ENCODE data around the gene LASP1. TPM values are rescaled to one million over a fixed set of nuclear protein-coding genes. Genes with fewer than 3 reads are reported as not detected.

LASP1 gene
- total RNA-seq, 4 donors from 2014 or later, result 117 to 553 (median 307) TPM

DNA sequence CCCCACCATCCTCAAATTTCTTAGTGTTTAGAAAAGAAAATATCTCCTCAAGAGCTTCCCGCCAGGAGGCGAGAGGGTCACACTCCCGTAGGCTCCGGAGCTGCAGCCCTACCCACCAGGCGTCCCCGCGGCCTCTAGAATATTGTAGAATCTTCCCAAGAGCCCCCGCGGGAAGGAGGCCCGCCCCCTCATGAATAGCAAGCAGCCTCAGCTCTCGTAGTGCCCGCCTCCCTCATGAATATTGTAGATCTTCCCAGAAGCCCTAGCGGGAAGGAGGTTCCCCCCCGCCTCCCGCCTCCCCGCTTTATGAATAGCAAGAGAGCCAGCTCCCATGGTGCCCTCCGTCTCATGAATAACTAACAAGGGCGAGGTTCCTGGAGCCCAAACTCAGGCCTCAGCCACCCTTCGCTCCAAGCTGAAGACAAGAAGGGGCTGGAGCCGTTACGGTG is 97.5 kb downstream of the LASP1 start, which contains the start of gene FBXO47:
Gene FBXO47 (minus strand): TSS at position 114 of the 449 bp plus-strand sequence. CDS start 4,378 bp downstream, outside the sequence.
- peak; percentile 86 for DNase-seq
- Histone ChIP-seq H3K4me3 (peak within 1 kb of the TSS in 3 of 4 donors; percentile 8 to 39 (median 22)), H3K9me3 (no peaks in the 10 kb centered on the region), H3K27me3 (no peaks in the 10 kb centered on the region), H3K36me3 (no peaks in the 10 kb centered on the region), H3K27ac (peak within 1 kb of the TSS; percentile 56 to 71 (median 68)), H3K4me1 (peaks cover 0 to 12% (median 3%) of the 10 kb centered on the region in 4 donors)
- in situ Hi-C loops (cut with MboI; ENCODE audit: low pct_ligation_motif_present in 1 of 4, low pct_unique_long_range_greater_than_20kb in 1 of 4, low sequenced_read_pairs in 3 of 4) (no loop called here), intact Hi-C loops (cut with DNase I; ENCODE audit: low total_unique reads) (no loop called here)
- TF ChIP-seq POLR2AphosphoS5 (IDR thresholded peaks at IDR 0.05) (peak in 2 of 3 donors; percentile 31), POLR2A (IDR thresholded peaks at IDR 0.05) (peak; percentile 21), EP300 (IDR thresholded peaks at IDR 0.05; ENCODE audit: low read depth) (no peak)
- TF ChIP-seq, protein P1, sequence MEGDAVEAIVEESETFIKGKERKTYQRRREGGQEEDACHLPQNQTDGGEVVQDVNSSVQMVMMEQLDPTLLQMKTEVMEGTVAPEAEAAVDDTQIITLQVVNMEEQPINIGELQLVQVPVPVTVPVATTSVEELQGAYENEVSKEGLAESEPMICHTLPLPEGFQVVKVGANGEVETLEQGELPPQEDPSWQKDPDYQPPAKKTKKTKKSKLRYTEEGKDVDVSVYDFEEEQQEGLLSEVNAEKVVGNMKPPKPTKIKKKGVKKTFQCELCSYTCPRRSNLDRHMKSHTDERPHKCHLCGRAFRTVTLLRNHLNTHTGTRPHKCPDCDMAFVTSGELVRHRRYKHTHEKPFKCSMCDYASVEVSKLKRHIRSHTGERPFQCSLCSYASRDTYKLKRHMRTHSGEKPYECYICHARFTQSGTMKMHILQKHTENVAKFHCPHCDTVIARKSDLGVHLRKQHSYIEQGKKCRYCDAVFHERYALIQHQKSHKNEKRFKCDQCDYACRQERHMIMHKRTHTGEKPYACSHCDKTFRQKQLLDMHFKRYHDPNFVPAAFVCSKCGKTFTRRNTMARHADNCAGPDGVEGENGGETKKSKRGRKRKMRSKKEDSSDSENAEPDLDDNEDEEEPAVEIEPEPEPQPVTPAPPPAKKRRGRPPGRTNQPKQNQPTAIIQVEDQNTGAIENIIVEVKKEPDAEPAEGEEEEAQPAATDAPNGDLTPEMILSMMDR (IDR thresholded peaks at IDR 0.05), result peak in 2 of 5 experiments; percentile 25 to 32
- 31% methylated on average over 21 of the region's 21 CpGs; no CpG with 5 or more reads in 1 of the 2 donors for WGBS, 2 donors (ENCODE audit: low coverage in 1 of 2)

DNA sequence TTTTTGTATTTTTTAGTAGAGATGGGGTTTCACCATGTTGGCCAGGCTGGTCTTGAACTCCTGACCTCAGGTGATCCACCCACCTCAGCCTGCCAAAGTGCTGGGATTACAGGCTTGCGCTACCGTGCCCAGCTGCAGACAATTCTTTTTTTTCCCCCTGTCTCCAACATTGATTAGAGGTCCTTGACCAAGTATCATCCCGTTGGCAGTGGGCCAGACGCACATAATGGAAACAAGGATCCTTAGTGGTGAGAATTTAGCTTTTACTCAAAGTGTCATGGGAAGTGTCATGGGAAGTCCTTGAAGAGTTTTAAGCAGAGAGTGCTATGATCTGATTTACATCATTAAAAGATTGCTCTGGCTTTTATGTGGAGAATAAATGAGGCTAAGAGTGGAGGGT is 99.4 kb downstream of the LASP1 start:
- in situ Hi-C loops (cut with MboI; ENCODE audit: low pct_ligation_motif_present in 1 of 4, low pct_unique_long_range_greater_than_20kb in 1 of 4, low sequenced_read_pairs in 3 of 4) (no loop called here), intact Hi-C loops (cut with DNase I; ENCODE audit: low total_unique reads) (no loop called here)
- H3K9me3 ChIP-seq, result no peaks in the 10 kb centered on the region
- H3K36me3 ChIP-seq, result no peaks in the 10 kb centered on the region
- H3K27me3 ChIP-seq, result no peaks in the 10 kb centered on the region
- TF ChIP-seq POLR2AphosphoS5 (IDR thresholded peaks at IDR 0.05) (no peak), POLR2A (IDR thresholded peaks at IDR 0.05) (no peak), EP300 (IDR thresholded peaks at IDR 0.05; ENCODE audit: low read depth) (no peak)
- TF ChIP-seq, protein P1 (IDR thresholded peaks at IDR 0.05), result no peak
- H3K4me3 ChIP-seq, result no peak overlapping the region
- DNase-seq, result no peak
- WGBS, 2 donors (ENCODE audit: low coverage in 1 of 2), result 50 to 76% methylated on average over 1 to 4 of the region's 4 CpGs
- H3K27ac ChIP-seq, result no peak overlapping the region
- H3K4me1 ChIP-seq, result peaks cover 0 to 12% (median 3%) of the 10 kb centered on the region in 4 donors

DNA sequence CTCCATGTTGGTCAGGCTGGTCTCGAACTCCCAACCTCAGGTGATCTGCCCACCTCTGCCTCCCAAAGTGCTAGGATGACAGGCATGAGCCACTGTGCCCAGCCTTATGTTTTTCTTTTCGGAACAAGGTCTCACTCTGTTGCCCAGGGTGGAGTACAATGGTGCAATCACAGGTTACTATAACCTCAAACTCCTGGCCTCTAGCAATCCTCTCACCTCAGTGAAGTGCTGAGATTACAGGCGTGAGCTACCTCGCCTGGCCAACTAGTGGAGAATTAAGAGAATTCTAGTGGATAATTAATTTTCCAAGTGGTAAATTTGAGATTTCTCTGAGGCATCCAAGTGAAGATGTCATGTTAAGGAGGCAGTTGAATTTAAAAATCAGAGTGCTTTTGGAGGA is 100.3 kb downstream of the LASP1 start:
- DNase-seq, result no peak
- no peak overlapping the region for H3K4me3 ChIP-seq
- no peaks in the 10 kb centered on the region for H3K36me3 ChIP-seq
- no peak overlapping the region for H3K27ac ChIP-seq
- no peaks in the 10 kb centered on the region for H3K27me3 ChIP-seq
- H3K9me3 ChIP-seq, result no peaks in the 10 kb centered on the region
- peaks cover 0 to 12% (median 3%) of the 10 kb centered on the region in 4 donors for H3K4me1 ChIP-seq
- intact Hi-C loops (cut with DNase I; ENCODE audit: low total_unique reads) (no loop called here), in situ Hi-C loops (cut with MboI; ENCODE audit: low pct_ligation_motif_present in 1 of 4, low pct_unique_long_range_greater_than_20kb in 1 of 4, low sequenced_read_pairs in 3 of 4) (no loop called here)
- TF ChIP-seq POLR2A (IDR thresholded peaks at IDR 0.05) (no peak), EP300 (IDR thresholded peaks at IDR 0.05; ENCODE audit: low read depth) (no peak), POLR2AphosphoS5 (IDR thresholded peaks at IDR 0.05) (no peak)
- TF ChIP-seq, protein P1 (IDR thresholded peaks at IDR 0.05), result no peak
- WGBS, 2 donors (ENCODE audit: low coverage in 1 of 2), result 72 to 83% methylated on average over 1 to 4 of the region's 4 CpGs

DNA sequence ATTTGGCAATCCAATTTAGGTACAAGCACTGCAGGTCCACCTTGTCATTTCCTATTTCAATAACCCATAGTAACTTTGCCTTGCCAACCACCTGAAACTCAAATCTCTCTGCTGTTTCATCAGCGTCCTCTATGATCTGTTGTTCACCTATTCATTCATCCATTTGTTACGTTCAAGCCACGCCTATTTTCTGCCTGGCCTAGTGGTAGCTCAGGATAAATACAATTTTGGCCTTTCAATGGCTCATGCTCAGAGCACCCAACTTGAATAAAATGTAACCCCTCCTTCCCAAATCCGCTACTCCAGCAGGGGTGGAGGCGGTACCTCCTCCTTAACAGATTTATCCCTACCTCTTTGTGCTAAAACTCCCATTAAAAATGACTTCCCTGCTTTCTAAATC is 100.9 kb downstream of the LASP1 start:
- Histone ChIP-seq H3K9me3 (no peaks in the 10 kb centered on the region), H3K27ac (no peak overlapping the region), H3K36me3 (no peaks in the 10 kb centered on the region), H3K4me1 (peaks cover 0 to 12% (median 3%) of the 10 kb centered on the region in 4 donors), H3K27me3 (no peaks in the 10 kb centered on the region), H3K4me3 (no peak overlapping the region)
- no peak for DNase-seq
- in situ Hi-C loops (cut with MboI; ENCODE audit: low pct_ligation_motif_present in 1 of 4, low pct_unique_long_range_greater_than_20kb in 1 of 4, low sequenced_read_pairs in 3 of 4) (no loop called here), intact Hi-C loops (cut with DNase I; ENCODE audit: low total_unique reads) (no loop called here)
- 79 to 86% methylated on average over 4 to 5 of the region's 5 CpGs for WGBS, 2 donors (ENCODE audit: low coverage in 1 of 2)
- TF ChIP-seq EP300 (IDR thresholded peaks at IDR 0.05; ENCODE audit: low read depth) (no peak), POLR2A (IDR thresholded peaks at IDR 0.05) (no peak), POLR2AphosphoS5 (IDR thresholded peaks at IDR 0.05) (no peak)
- TF ChIP-seq, protein P1 (IDR thresholded peaks at IDR 0.05), result no peak

Small RNA genes lying within 50 kb of the gene (small RNA-seq; reads per million reads assigned to genes)
- gene MIR4727, result 0 to 0.18 (median 0.06) reads per million in 4 donors
- gene MIR6779, result 0 to 0.24 (median 0) reads per million in 4 donors
- gene SNORA21, result 0 reads per million in 4 donors
- 0 reads per million in 4 donors for gene SNORA21B

Other genes with a start within 250 kb of the LASP1 start
- 1 to 10 TPM in 1 of 4 donors, under 1 TPM in 3; 0.14 to 3.8 (median 0.61) TPM for gene EPOP, start 195.1 kb upstream of the LASP1 start, total RNA-seq
- 100 to 1,000 TPM in 2 of 4 donors, 10 to 100 TPM in 2; 68.7 to 272 (median 100) TPM for gene MLLT6, start 164.8 kb upstream of the LASP1 start, total RNA-seq
- gene CISD3, start 139.7 kb upstream of the LASP1 start, total RNA-seq, result 10 to 100 TPM; 11.2 to 35.0 (median 20.5) TPM
- gene PCGF2, start 121.7 kb upstream of the LASP1 start, total RNA-seq, result 10 to 100 TPM in 3 of 4 donors, 1 to 10 TPM in 1; 9.1 to 41.9 (median 12.2) TPM
- 100 to 1,000 TPM; 137 to 169 (median 159) TPM for gene PSMB3, start 117.3 kb upstream of the LASP1 start, total RNA-seq
- 10 to 100 TPM; 15.3 to 63.5 (median 23.5) TPM for gene PIP4K2B, start 70.5 kb upstream of the LASP1 start, total RNA-seq
- gene CWC25, start 44.7 kb upstream of the LASP1 start, total RNA-seq, result 10 to 100 TPM; 22.1 to 97.3 (median 37.5) TPM
- gene RPL23, start 16.3 kb upstream of the LASP1 start, total RNA-seq, result 1,000 to 10,000 TPM in 1 of 4 donors, 100 to 1,000 TPM in 3; 386 to 1,109 (median 710) TPM
- gene FBXO47, start 97.3 kb downstream of the LASP1 start, total RNA-seq, result not detected

Measured in transverse colon (tissue), 4 donors.